Stimulated activated CD4-positive, alpha-beta T cell treated with anti-CD3 and anti-CD28 coated beads, Interleukin-4, amount 100 ng/mL, for 48 hours (primary cell): ENCODE measurements around the gene SARDH.
"Not testable (repeated sequence)": the region's sequence is repeated elsewhere in the genome, so short reads cannot be mapped to it uniquely, and the experiment has no call there.

Experiments used
- DNase-seq, 2 donors: peaks; one replicate each; pipeline ENCODE4 v3.0.0-alpha.2; 2020; ENCODE audit warnings: low read depth in 2 of 2

Gene SARDH

GRCh38 chr9:133685653-133686609 is 52.2 kb downstream of the SARDH start:
- DNase-seq, result no peak

- no peak for DNase-seq
Measured at GRCh38 chr9:133684936-133685361, 53.2 kb downstream of the SARDH start.

- DNase-seq, result no peak
Measured at GRCh38 chr9:133684121-133684935, 53.8 kb downstream of the SARDH start.

GRCh38 chr9:133683586-133684120 is 54.5 kb downstream of the SARDH start:
- peak in 1 of 2 donors; percentile 28 for DNase-seq

GRCh38 chr9:133682818-133683585 is 55.1 kb downstream of the SARDH start:
- DNase-seq, result no peak

- no peak for DNase-seq
Measured at GRCh38 chr9:133681658-133682306, 56.4 kb downstream of the SARDH start.

- DNase-seq, result no peak
Measured at GRCh38 chr9:133680976-133681657, 57.0 kb downstream of the SARDH start.

- DNase-seq, result no peak
Measured at GRCh38 chr9:133680250-133680975, 57.7 kb downstream of the SARDH start.

GRCh38 chr9:133679466-133680061 is 58.6 kb downstream of the SARDH start:
- DNase-seq, result no peak

GRCh38 chr9:133679056-133679455 is 59.1 kb downstream of the SARDH start:
- no peak for DNase-seq

GRCh38 chr9:133677126-133678010 is 60.8 kb downstream of the SARDH start:
- DNase-seq, result peak; percentile 24

GRCh38 chr9:133676450-133676849 is 61.7 kb downstream of the SARDH start:
- DNase-seq, result no peak

- DNase-seq, result not testable (repeated sequence)
Measured at GRCh38 chr9:133675796-133676195, 62.4 kb downstream of the SARDH start.

GRCh38 chr9:133674091-133674490 is 64.1 kb downstream of the SARDH start:
- DNase-seq, result no peak

GRCh38 chr9:133673258-133673655 is 64.9 kb downstream of the SARDH start:
- DNase-seq, result no peak

GRCh38 chr9:133672503-133673257 is 65.5 kb downstream of the SARDH start:
- DNase-seq, result no peak

GRCh38 chr9:133671371-133671770 is 66.8 kb downstream of the SARDH start:
- no peak for DNase-seq

GRCh38 chr9:133670466-133670865 is 67.7 kb downstream of the SARDH start:
- no peak for DNase-seq
